GM19238 (cell line): ENCODE measurements around the gene SPECC1L.

Experiments used
- DNase-seq: peaks from one replicate; pipeline ENCODE4 v3.0.0; 2011; ENCODE audit warnings: low spot score; ENCODE audit not compliant: insufficient read length

The SPECC1L gene

GRCh38 chr22:24412274-24412673 lies 141.6 kb downstream of the SPECC1L start:
- no peak for DNase-seq

DNA sequence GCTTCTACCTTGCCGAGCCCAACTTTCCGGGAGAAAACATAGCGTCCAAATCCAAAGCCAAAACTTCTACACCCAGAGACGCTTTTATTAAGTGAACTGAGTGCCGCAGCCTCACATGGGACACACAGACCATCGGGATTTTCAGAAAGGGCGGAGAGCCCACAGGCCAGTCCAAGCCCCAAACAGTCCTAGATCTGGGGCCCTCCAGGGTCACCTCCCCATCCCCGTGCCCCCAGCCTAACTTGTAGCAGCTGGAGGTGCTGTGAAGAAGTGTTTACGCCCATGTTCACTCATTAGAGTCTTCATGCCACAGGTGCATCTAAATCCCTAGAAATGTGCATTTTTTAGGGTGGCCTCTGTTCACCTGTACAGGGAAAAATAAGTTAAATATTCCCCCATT lies 142.6 kb downstream of the SPECC1L start:
- DNase-seq: no peak

- no peak for DNase-seq
Observed at GRCh38 chr22:24413736-24414385, 143.2 kb downstream of the SPECC1L start.

DNA sequence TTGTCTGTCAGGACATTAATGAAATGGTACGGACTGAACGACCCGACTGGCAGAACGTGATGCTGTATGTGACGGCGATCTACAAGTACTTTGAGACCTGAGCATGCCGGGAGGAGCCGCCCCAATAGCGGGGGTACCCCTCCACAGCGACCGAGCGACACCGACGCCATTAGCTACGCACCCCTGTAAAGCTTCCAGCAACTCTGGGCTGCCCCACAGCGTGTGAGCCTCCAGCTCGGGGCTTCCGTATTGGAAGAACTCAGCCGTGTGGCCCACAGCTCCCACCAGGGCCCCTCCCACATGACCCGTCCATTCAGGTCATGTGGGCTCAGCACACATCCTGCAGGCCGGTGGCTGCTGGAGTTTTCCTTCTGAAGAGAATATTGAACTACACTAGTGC lies 143.9 kb downstream of the SPECC1L start:
- no peak for DNase-seq

DNA sequence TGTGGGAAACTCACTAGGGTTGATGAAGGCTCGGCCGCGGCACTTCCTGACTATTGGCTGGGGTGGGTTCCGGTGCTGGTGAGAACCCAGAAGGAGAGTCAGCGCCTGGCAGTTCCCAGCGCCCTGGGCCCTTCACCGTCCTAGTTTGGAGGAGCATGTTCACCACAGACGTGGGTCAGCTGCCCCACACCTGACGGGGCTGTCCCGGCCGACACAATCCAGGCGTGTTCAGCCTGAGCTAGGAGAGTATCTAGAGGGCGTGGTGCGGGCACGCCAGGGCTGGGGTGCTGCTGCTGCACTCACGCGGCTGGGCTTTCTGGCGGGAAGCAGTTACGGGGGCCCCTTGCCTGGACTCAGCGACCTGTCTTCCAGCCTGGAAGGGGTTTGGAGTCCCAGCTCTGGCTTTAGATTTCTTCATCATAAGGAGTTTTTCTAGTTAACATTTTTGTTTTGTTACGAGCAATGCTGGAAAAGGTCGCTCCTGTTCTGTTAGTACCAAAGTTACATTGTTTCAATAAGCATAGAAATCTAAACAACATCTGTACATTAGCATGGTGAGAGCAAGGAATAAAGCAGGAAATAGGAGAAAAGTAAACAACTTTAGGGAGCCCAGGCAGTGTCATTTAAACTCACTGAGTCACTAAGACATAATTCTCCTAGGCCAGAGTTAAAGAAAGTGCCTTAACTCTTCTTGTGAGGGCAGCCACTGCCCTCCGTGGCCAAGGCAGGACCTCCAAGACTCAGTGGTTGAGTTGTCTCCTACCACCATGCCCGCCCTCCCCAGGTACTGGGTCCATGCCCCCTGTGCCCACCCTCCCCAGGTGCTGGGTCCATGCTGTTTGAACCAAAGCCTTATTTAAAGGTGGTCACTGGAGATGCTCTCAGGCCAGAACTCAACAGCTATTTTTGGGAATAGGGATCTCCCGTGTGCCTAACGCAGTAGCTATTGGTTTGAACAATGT lies 144.6 kb downstream of the SPECC1L start:
- no peak for DNase-seq

- DNase-seq: no peak
Observed at GRCh38 chr22:24416095-24416494, 145.5 kb downstream of the SPECC1L start.

DNA sequence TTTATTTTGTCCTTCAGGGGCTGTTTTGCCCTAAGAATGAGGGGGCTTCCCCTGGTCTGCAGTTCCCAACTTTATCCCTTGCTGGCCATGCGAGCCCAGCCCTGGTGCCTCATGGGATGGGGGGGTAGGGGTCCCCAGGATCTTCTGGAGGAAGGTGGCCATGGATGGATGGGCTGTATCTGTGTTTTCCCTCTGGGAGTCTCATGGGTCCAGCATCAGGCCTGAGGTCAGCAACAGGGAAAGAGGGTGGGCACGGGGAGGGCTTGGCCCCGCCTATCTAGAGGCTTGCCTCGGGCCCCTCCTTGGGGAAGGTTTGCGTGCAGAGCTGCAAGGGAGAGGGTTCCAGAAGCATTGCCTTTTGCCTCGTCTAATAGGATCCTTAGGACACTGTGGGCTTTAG lies 146.0 kb downstream of the SPECC1L start:
- no peak for DNase-seq

DNA sequence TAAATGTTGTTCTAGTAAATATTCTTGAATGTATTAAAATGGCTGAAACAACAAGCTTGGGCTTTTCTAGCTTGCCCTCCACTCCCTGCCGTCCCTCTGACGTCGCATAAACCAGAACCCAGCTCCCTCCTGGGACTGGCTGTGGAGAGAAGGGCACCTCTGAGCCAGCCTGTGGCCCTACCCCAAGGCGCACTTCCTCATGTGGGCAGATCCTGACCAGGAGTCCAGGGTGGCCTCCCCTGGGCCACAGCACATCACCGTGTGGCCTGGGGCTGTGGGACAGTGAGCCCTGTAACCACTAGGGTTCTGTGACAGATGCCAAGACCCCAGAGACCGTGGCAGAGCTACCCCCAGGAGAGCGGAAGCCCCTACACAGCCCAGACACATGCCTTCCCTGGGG lies 146.6 kb downstream of the SPECC1L start:
- no peak for DNase-seq

DNA sequence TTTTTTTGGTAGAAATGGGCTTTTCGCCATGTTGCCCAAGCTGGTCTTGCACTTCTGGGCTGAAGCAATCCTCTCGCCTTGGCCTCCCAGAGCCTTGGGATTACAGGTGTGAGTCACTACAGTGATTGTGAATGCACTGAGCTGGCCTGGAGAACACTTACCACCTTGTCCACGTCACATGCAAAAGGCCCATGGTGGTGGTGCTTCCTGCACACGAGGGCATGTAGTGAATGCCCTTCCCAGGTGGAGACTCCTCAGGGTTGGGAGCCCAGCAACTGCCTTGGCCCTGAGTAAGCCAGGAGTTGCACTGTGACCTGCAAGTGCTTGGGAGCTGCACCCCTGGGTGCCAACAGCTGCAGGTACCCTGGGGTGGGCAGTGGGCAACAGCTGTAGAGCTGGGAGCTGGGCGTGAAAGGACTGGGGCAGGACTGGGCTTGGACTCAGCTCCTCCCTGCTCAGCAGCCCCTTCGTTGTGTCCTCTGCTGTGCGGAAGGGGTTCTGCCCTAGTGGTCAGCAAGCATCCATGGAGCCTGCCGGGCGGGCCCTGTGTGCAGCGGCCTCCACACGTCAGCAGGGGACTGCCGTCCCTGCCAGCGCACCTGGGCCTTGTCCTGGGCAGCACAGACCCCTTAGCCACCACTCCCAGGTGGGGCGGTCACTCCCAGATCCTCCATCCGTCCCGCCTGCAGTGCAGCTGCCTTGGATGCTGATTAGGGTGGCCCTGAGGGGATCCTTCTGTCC lies 147.4 kb downstream of the SPECC1L start:
- DNase-seq: no peak

GRCh38 chr22:24418786-24419474 lies 148.3 kb downstream of the SPECC1L start:
- DNase-seq: no peak

GRCh38 chr22:24419475-24419850 lies 148.8 kb downstream of the SPECC1L start:
- no peak for DNase-seq

DNA sequence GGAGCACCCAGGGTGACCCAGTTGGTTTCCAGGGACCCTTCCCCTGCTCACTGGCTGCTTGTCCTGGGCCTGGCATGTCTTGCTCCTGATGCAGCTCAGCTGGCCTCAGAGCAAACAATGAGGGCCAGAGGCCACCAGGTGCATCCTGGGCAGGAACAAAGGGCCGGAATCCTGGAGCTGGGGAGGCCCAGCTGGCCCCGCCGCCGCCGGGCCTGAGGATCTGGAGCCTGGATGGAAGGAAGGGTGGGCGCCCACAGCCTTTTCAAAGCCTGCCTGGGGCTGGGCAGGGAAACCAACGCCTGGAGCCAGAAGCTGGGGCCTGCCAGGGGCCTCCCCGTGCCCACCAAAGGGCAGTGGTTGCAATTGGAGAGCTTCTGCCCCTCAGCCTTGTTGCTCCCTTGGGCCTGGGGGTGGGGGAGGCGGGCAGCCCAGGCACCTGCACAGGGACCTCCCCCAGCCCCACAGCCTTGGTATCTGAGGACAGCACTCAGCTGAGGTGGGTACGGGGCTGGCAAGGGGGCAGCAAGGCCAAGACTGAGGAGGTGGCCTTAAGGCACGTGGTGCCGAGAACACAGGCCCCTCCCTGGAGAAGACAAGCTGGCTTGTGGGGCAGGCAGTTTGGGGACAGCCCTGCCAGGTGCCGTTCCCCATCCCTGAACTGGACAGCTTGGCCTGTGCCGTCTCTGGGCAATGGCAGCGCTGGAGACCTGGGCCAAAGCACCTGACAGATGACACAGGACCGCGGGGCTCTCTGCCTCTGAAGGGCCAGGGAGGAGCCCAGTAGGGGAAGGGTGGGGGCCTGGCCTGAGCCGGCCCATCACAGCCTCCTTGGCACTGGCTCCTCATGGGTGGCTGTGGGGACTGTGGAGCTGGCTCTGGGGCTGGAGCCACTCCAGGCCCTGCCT lies 149.7 kb downstream of the SPECC1L start:
- DNase-seq: no peak

GRCh38 chr22:24420977-24421343 lies 150.3 kb downstream of the SPECC1L start:
- DNase-seq: no peak

- DNase-seq: peak; percentile 45
Observed at GRCh38 chr22:24421428-24421931, 150.8 kb downstream of the SPECC1L start.

- no peak for DNase-seq
Observed at GRCh38 chr22:24422102-24422665, 151.6 kb downstream of the SPECC1L start.

DNA sequence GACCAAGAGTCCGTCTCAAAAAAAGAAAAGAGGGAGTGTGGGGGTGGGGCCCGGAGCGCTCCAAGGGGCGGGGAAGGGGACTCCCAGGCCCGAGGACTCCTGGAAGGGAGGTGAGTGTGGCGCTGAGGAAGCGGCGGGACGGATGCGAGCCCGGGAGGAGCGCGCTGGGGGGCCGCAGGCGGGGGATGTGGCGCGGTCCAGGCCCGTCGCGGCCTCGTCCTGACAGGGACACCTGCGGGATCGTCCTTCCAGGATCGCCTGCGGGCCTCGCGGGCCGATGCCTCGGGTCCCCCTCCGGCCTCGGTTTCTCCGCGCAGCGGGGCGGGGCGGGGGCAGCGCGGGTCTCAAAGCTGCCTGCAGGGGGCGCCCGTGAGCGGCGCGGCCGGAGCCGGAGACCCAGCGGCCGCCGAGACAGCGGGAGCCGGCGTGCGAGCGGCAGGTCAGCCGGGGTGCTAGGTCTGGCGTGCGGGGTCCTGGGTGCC lies 152.9 kb downstream of the SPECC1L start:
- DNase-seq: peak; percentile 90

- peak; percentile 53 for DNase-seq
Observed at GRCh38 chr22:24424001-24424900, 153.6 kb downstream of the SPECC1L start.

DNA sequence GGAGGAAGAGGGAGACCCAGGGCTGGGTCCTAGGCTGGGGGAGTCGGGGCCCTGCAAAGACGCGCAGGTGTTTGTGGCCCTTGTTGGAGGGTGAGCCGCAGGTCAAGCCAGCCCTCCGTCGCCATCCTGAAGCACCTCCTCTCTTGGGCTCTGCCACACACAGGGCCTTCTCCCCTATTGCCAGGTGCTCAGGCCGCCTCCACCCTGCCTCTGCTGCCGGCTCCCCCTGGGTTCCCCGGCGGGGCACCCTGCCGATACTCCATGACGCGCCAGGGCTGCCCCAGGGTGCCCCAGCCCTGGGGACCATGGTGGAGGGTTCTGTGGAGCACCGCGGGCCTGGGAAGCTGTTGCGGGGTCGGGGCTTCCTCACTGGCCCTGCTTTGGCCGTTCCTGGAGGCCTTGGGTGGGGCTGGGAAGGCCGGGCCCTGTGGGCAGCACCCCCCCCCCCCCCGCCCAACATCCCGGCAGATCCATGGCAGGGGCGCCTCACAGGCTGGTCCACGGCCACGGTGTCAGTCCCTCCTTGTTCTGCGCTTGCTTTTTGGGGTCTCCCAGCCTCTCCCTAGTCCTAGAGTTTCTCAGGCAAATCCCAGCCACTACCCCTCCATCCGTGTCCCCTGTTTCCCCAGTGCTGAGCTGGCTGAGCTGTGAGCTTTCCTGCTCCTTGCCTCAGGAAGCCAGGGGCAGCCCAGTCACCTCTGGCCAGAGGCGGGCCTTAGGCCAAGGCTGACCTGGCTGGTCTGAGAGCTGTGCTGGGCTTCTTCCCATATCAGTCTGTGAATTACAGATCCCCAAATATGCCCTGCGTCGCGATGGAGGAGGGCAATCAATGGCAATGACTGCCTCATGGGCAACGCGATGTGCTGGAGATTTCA lies 154.5 kb downstream of the SPECC1L start:
- no peak for DNase-seq
